SIG-M5 treated with dmso at 0.1 percent for 504 hours (cell line): ENCODE measurements around the gene SCAF1.

Experiments used
- DNase-seq: peaks from one replicate; lab custom pipeline; 2025; ENCODE audit not compliant: unreplicated experiment; lab: John Stamatoyannopoulos, UW

The SCAF1 gene, protein sequence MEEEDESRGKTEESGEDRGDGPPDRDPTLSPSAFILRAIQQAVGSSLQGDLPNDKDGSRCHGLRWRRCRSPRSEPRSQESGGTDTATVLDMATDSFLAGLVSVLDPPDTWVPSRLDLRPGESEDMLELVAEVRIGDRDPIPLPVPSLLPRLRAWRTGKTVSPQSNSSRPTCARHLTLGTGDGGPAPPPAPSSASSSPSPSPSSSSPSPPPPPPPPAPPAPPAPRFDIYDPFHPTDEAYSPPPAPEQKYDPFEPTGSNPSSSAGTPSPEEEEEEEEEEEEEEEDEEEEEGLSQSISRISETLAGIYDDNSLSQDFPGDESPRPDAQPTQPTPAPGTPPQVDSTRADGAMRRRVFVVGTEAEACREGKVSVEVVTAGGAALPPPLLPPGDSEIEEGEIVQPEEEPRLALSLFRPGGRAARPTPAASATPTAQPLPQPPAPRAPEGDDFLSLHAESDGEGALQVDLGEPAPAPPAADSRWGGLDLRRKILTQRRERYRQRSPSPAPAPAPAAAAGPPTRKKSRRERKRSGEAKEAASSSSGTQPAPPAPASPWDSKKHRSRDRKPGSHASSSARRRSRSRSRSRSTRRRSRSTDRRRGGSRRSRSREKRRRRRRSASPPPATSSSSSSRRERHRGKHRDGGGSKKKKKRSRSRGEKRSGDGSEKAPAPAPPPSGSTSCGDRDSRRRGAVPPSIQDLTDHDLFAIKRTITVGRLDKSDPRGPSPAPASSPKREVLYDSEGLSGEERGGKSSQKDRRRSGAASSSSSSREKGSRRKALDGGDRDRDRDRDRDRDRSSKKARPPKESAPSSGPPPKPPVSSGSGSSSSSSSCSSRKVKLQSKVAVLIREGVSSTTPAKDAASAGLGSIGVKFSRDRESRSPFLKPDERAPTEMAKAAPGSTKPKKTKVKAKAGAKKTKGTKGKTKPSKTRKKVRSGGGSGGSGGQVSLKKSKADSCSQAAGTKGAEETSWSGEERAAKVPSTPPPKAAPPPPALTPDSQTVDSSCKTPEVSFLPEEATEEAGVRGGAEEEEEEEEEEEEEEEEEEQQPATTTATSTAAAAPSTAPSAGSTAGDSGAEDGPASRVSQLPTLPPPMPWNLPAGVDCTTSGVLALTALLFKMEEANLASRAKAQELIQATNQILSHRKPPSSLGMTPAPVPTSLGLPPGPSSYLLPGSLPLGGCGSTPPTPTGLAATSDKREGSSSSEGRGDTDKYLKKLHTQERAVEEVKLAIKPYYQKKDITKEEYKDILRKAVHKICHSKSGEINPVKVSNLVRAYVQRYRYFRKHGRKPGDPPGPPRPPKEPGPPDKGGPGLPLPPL

DNA sequence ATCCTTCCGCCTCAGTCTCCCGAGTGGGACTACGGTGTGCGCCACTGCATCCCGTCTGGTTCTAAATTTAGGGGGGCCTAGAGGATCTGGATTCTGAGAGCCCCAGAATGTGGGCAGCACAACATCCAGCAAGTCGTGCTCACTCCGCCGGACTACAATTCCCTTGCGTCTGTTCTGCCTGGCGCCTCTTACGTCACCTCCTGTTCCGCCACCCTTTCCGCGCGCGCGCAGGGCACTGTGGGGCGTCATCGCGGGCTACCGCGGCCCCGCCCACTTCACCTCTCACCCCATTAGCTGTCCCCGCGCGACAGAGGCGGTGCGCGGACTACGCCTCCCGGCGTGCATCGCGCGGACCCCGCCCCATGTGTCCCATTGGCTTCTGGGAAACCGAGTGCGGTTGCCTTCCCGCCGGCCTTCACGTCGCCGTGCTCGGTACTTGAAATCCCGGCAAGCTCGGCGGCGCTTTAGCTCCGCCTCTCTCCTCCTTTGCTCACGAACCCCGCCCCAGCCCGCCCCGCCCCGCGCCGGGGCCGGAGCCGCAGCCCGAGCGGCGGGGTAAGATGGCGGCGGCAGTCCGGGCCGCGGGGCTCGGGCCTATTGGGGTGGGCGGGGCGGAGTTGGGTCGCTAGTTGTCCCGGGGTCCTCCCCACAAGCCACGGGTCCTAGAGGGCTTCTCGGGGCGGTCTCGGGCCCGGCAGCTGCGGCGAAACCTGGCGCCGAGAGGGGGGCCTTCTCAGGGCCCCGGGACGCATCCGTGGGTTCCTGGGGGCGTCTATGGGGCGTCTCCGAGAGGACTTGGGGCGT is at the start of gene SCAF1:
Gene SCAF1 (plus strand): TSS at position 522 of the 804 bp plus-strand sequence. CDS start 2,818 bp downstream, outside the sequence.
- peak; percentile 98 for DNase-seq

DNA sequence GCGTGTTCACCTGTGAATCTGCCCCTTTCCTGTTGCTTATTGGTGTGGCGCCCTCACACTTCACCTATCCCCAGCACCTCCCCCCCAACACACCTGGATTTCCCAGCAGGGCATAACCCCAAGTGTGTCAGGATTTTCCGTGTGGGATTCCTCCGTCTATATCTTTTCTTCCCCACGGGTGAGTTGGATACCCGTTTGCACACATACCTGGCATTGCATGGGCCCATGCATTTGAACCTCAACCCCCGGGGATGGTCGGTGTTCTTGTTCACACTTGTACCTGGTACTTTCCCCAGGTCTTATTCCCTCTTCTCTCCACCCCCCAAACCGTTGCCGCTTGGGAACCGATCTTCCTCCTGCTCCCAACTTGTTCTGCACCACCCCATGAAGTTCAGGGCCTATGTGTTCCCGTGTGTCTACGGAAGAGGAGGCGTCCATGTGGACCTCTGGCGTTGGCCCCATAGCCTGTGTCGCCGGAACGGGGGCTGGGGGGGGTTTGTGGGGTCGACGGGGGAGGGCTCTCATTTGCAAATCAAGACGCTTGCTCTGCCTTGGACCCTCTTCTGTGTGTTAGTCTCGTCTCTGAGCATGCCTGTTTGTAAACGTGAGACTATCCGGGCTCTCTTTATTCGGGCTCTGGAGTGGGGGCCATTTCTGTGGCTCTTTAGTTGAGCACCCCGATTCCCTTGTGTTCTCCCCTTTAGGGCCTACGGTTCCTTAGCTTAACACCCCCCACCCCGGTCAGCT is 49.4 kb upstream of the SCAF1 start:
- DNase-seq: peak; percentile 50

DNA sequence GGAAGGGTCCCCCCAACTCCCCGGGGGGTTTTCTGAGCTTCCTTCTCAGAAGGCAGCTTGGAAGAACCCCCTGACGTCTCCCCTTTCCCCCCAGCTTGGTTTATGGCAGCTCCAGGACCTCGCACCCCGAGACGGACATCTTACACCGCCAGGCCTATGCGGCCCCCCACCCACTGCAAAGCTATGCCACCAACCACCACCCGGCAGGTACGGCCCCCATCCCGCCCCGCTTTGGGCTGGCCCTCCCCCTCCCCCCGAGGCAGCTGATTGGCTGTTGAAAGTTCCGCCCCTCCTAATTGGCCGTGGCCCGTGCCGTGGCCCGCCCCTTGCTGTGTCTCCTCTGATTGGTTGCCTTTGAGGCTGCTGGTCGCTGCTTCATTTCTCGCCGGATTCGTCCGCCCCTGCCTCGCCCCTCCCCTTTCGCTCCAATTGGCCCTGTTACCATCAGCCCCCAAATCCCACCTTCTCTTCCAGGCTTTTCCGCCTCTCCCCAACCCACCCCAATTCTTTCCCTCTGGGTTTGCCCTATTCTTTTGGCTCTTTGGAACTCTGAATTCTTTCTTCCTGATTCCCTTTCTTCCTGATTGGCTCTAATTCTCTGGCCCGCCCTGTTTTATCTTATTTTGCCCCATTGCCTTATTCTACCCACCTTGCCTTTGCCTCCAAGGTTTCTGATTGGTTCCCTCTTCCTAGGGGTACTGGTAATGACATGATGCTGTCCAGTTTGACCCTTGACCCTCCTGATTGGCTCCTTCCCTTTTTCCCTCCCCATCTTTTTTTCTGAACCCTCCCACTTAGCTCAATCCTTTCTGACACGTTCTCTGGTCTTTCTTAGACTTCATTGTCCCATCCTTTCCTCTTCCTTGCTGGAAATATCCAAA is 48.5 kb upstream of the SCAF1 start:
- peak; percentile 90 for DNase-seq

- no peak for DNase-seq
Measured at GRCh38 chr19:49594157-49594992, 47.6 kb upstream of the SCAF1 start.

DNA sequence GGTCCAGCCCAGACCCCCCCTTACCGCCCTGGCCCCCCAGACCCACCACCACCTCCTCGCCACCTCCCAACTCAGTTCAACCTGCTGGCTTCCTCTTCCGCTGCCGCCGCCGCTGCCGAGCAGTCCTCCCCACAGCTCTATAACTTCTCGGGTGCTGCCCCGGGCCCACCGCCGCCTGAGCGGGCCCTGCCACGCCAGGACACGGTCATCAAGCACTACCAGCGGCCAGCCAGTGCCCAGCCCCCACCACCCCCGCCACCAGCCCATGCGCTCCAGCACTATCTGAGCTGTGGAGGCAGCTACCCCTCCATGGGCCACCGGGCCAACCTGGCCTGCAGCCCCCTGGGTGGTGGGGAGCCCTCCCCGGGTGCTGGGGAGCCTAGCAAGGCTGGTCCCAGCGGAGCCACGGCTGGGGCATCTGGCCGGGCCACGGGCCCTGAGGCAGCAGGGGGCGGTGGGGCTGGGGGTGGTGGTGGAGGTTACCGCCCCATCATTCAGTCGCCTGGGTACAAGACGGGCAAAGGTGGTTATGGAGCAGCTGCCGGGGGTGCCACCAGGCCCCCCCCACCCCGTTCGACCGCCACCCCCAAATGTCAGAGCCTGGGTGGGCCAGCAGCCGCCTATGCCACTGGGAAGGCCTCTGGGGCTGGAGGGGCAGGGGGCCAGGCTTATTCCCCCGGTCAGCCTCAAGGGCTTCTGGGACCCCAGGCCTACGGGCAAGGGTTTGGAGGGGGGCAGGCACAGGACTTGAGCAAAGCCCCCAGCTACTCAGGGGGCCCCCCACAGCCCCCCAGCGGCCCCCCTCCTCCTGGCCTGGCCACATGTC is 46.8 kb upstream of the SCAF1 start:
- no peak for DNase-seq

- no peak for DNase-seq
Measured at GRCh38 chr19:49595819-49596404, 46.1 kb upstream of the SCAF1 start.

DNA sequence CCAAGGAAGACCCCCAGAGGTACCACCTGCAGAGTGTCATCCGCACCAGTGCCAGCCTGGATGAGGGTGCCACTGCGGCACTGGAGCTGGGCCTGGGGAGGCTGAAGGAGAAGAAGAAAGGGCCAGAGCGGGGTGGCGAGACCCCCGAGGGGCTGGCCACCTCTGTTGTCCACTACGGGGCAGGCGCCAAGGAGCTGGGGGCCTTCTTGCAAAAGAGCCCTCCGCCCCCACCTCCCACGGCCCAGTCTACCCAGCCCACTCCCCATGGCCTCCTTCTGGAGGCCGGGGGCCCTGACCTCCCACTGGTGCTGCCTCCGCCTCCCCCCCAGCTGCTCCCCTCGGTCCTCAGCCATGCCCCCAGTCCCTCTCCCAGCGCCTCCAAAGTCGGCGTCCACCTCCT is 45.6 kb upstream of the SCAF1 start:
- DNase-seq: no peak

- no peak for DNase-seq
Measured at GRCh38 chr19:49596954-49597702, 44.9 kb upstream of the SCAF1 start.

DNA sequence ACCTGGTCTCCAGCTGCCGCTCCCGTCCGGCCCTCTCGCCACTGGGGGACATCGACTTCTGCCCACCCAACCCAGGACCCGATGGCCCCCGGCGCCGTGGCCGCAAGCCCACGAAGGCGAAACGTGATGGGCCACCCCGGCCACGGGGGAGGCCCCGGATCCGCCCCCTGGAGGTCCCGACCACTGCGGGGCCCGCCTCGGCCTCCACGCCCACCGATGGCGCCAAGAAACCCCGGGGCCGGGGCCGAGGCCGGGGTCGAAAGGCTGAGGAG is 44.4 kb upstream of the SCAF1 start:
- DNase-seq: no peak

GRCh38 chr19:49599378-49600295 is 42.4 kb upstream of the SCAF1 start:
- no peak for DNase-seq

DNA sequence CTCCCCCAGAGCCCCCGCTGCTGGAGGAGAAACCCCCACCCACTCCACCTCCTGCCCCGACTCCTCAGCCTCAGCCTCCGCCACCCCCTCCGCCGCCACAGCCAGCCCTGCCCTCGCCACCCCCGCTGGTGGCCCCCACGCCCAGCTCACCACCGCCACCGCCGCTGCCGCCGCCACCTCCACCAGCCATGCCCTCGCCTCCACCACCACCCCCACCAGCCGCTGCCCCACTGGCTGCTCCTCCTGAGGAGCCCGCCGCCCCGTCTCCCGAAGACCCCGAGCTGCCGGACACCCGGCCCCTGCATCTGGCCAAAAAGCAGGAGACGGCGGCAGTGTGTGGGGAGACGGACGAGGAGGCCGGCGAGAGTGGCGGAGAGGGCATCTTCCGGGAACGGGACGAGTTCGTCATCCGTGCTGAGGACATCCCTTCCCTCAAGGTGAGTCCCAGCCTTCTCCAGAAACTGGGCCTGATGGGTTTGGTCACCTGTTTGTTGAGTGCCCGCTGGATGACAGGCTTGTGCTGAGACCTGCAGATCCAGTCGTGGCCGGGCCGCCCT is 40.4 kb upstream of the SCAF1 start:
- DNase-seq: no peak

DNA sequence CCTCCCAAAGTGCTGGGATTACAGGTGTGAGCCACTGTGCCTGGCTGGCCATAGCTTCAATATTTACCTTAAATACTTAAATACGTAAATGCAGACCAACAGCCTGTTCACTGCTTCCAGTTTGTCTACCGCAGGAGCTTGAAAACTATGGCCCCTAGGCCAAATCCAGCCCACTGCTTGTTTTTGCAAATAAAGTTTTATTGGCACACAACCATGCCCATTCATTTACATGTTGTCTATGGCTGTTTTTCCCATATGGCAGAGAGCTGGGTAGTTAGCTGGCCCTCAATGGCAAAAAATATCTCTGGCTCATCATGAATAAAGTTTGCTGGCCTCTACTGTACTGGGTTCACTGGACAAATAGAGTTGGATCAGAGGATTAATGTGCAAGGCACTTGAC is 39.2 kb upstream of the SCAF1 start:
- DNase-seq: no peak

DNA sequence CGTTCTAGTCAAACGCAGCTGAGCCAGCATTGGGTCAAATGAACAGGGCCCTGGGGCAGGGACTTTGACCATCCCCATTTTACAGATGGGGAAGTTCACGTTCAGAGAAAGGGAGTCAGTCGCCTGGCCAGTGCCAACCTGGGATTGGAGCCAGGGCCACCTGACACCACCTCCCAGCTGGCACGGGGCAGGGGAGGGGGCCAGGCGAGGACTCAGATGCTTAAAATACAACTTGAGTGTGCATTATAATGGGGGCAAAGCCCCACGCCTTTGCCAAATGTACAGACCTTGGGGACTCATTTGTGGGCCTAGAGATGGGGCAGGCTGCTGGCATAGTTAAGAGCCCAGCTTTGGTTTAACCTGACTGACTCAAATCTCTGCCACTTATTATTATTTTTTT is 36.4 kb upstream of the SCAF1 start:
- DNase-seq: no peak

DNA sequence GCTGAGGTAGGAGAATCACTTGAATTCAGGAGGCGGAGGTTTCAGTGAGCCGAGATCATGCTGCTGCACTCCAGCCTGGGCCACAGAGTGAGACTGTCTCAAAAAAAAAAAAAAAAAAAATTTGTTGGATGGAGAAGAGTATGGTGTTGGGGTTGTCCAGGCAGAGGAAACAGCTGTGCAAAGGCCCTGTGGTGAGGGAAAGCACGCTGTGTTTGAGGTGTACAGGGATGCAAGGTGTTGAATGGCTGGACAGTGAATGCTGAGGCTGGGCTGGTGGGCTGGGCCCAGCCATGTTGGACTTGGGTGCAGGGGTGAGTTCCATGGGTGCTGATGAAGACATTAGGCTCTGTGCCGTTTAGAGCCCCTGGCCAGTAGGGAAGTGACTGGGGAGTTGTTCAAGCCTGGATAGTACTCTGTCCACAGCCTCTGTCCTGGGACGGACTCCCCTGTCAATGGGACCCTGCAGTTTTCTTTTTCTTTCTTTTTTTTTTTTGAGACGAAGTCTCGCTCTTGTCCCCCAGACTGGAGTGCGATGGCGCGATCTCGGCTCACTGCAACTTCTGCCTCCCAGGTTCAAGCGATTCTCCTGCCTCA is 32.4 kb upstream of the SCAF1 start:
- DNase-seq: no peak
